Lower leg skin (tissue), 3 donors: Measurements from ENCODE around the gene NEDD4L.
"Not testable (repeated sequence)": the region's sequence is repeated elsewhere in the genome, so short reads cannot be mapped to it uniquely, and the experiment has no call there.

ENCODE experiments used
- POLR2A ChIP-seq, 2 donors: fragments of 450-650 bp; IDR thresholded peaks; one replicate each; pipeline ENCODE4 v1.6.1; 2016 to 2017; ENCODE audit warnings: antibody characterized with exemption in 2 of 2, mild to moderate bottlenecking in 1 of 2, moderate library complexity in 1 of 2
- TF ChIP-seq, protein P1 (sequence below), 3 donors: fragments of 450-650 bp; IDR thresholded peaks; one replicate each; pipeline ENCODE4 v1.5.1; 2016; ENCODE audit warnings: antibody characterized with exemption in 3 of 3, mild to moderate bottlenecking in 3 of 3, moderate library complexity in 2 of 3

GRCh38 chr18:58435221-58436005, 391.4 kb downstream of the NEDD4L start:
- TF ChIP-seq, protein P1, sequence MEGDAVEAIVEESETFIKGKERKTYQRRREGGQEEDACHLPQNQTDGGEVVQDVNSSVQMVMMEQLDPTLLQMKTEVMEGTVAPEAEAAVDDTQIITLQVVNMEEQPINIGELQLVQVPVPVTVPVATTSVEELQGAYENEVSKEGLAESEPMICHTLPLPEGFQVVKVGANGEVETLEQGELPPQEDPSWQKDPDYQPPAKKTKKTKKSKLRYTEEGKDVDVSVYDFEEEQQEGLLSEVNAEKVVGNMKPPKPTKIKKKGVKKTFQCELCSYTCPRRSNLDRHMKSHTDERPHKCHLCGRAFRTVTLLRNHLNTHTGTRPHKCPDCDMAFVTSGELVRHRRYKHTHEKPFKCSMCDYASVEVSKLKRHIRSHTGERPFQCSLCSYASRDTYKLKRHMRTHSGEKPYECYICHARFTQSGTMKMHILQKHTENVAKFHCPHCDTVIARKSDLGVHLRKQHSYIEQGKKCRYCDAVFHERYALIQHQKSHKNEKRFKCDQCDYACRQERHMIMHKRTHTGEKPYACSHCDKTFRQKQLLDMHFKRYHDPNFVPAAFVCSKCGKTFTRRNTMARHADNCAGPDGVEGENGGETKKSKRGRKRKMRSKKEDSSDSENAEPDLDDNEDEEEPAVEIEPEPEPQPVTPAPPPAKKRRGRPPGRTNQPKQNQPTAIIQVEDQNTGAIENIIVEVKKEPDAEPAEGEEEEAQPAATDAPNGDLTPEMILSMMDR (IDR thresholded peaks at IDR 0.05), result not testable (repeated sequence)
- TF ChIP-seq POLR2A (IDR thresholded peaks at IDR 0.05), result not testable (repeated sequence)
